ENCODE results near the gene ZFAND2A.

DNA sequence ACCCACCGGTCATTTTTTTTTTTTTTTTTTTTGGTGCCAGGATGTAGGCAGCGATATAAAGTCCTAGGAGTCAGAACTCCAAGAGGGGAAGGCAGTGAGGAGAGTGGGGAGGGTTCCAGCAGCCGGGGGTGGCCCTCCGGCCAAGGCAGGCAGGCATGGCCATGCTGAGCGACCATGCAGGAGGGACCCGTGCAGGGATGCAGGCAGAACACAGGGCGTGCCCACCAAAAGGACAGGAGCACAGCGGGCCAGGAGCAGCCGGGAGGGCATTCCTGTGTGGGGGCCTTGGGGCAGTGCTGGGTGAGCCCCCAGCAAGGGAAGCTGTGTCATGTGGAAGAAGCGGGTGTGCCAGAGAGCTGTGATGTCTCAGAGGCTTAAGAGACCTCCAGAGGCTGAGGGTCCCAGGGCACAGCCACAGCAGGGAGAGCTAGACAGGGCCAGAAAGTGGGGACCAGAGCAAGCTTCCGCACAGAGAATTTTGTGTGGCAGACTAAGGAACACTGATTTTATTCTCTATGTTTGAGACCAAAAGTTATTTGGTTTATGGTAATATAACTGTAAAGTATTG, 5.7 kb downstream of the ZFAND2A start:
- TF ChIP-seq ZNF274 (IDR thresholded peaks at IDR 0.05; ENCODE audit: low read length) (no peak), ZNF274 (tag by site-specific recombination; IDR thresholded peaks at IDR 0.05; ENCODE audit: borderline replicate concordance) (no peak), CTCF (tag by site-specific recombination; IDR thresholded peaks at IDR 0.05) (no peak), ZNF324 (tag by site-specific recombination; IDR thresholded peaks at IDR 0.05) (no peak), ZNF473 (tag by site-specific recombination; IDR thresholded peaks at IDR 0.05) (no peak), REST (tag by site-specific recombination; IDR thresholded peaks at IDR 0.05) (no peak), ZNF202 (tag by site-specific recombination; IDR thresholded peaks at IDR 0.05; ENCODE audit: borderline replicate concordance) (no peak), MYNN (tag by site-specific recombination; IDR thresholded peaks at IDR 0.05; ENCODE audit: borderline replicate concordance) (no peak), ZNF133 (tag by site-specific recombination; IDR thresholded peaks at IDR 0.05) (no peak)
